Activated CD4-positive, alpha-beta T cell treated with anti-CD3 and anti-CD28 coated beads, Interleukin-2, amount 50 U/mL, for 24 hours (primary cell): ENCODE results near the gene CSN3.
"Not testable (repeated sequence)": the region's sequence is repeated elsewhere in the genome, so short reads cannot be mapped to it uniquely, and the experiment has no call there.

Source experiments
- DNase-seq, 2 donors: peaks; one replicate each; pipeline ENCODE4 v3.0.0-alpha.2; 2020; ENCODE audit warnings: low read depth in 1 of 2, low spot score in 1 of 2

Gene CSN3, protein sequence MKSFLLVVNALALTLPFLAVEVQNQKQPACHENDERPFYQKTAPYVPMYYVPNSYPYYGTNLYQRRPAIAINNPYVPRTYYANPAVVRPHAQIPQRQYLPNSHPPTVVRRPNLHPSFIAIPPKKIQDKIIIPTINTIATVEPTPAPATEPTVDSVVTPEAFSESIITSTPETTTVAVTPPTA

GRCh38 chr4:70242297-70242696 is at the start of gene CSN3:
Gene CSN3 (plus strand): TSS chr4:70242597. CDS start chr4:70244820, 2,223 bp downstream.
- not testable (repeated sequence) for DNase-seq

DNA sequence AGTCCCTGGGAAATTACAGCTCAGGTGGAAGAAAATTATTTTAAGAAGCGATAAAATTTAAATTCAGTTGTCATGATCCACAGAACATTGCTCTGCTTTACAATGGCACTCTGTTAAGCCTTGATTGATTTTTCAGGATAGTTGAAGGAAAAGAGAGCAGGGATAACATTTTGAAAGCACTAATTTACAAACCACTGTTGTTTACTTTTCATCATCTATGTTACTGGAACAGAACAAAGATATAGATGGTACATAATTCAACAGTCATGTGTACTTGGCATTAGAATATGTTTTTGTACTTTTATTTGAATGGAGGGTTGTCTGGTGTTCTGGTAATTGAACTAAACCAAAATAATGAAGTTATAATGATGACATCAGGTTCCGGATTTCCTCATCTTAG is 49.5 kb upstream of the CSN3 start:
- no peak for DNase-seq

- DNase-seq, result no peak
Observed at GRCh38 chr4:70195425-70195824, 47.0 kb upstream of the CSN3 start, which contains the start of gene ODAM. Gene ODAM (plus strand): TSS chr4:70195725. CDS start chr4:70196544, 819 bp downstream.

GRCh38 chr4:70196857-70197256 is 45.5 kb upstream of the CSN3 start:
- DNase-seq, result no peak

DNA sequence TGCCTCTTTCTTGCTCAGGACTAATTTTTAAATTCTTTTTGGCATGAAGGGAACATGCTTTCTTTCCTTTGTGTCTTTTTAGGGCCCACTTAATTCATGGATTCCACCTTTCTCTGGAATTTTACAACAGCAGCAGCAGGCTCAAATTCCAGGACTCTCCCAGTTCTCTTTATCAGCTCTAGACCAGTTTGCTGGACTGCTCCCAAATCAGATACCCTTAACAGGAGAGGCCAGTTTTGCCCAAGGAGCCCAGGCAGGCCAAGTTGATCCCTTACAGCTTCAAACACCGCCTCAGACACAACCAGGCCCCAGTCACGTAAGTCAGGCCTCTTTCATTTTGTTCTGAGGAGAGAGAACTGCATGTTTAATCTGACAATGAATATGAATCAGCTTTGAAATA is 44.6 kb upstream of the CSN3 start:
- DNase-seq, result no peak

GRCh38 chr4:70203601-70204000 is 38.8 kb upstream of the CSN3 start:
- DNase-seq, result no peak

- DNase-seq, result not testable (repeated sequence)
Observed at GRCh38 chr4:70212752-70213151, 29.6 kb upstream of the CSN3 start.

DNA sequence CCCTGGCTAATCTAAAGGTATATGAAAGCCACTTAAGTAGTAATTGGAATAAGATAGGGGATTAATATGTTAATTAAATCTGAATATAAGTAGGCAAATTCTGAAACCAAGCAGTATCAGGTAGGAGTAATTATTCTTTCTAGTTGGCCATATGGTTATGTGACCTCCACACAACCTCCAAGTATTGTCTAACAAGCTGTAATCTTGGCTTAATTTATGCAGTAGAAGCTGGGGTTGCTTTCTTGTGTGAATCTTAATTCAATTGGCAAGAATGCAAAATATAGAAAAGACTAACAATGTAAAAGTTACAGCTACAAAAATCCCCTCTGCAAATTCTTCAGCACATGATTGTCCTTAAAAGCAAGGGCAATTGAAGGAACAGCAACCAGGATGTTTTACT is 26.3 kb upstream of the CSN3 start:
- DNase-seq, result not testable (repeated sequence)

DNA sequence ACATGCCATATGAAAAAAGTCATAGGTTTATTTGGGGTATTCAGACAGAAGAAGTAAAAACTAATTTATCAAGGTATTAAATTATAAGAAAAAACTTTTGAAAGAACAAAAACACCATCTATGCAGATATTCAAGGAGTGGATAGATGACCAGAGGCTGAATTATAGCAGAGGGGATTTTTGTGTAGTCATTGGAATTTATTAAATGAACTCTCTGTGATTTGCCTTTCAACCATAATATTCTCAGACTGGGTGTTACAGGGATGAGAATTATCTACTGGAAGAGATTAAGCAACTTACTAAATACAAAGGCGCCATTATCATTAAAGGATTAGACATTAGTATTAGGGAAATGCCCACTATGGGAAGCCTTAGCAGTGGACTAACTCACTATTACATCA is 25.8 kb upstream of the CSN3 start:
- DNase-seq, result not testable (repeated sequence)

GRCh38 chr4:70221389-70221788 is 21.0 kb upstream of the CSN3 start:
- DNase-seq, result not testable (repeated sequence)

- DNase-seq, result not testable (repeated sequence)
Observed at GRCh38 chr4:70221818-70222217, 20.6 kb upstream of the CSN3 start.

GRCh38 chr4:70225824-70226223 is 16.6 kb upstream of the CSN3 start, which contains the start of gene FDCSP:
Gene FDCSP (plus strand): TSS chr4:70226124. CDS start chr4:70231195, 5,071 bp downstream.
- DNase-seq, result no peak

- no peak for DNase-seq
Observed at GRCh38 chr4:70236125-70236524, 6.3 kb upstream of the CSN3 start.

DNA sequence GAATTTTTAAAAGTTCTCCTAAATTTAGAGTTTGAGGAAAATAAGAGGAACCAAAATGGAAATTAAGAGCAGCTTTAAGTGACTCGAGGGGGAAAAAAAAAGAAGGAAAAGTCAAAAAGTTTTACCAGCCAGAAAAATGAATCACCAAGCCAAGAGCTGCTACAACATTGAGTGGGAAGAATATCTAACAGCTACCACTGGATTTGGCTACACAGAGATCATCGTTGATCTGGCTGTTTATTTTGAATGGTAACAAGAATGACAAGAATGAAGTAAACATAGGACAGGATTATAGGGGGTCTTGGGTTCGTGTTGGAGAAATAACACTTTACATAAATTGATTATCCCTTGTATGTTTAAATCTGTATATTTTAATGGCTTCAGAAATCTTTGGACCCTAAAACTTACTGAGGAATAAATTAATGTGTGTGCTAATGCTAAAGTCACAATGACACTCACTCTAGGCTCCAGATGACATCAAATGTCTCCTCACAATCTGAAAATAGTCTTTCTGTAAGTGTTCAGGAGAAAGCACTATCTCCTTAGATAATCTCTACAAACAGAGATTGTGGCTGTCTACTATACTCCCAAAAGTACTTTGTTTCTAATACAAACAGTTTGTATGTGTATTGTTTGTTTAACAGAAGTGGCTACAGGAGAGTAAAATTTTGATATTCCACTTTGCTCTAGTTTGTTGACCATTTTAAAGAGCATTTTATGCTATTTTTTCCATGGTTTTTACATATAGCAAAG is 3.1 kb upstream of the CSN3 start:
- DNase-seq, result no peak

- DNase-seq, result no peak
Observed at GRCh38 chr4:70239884-70240591, 2.4 kb upstream of the CSN3 start.

DNA sequence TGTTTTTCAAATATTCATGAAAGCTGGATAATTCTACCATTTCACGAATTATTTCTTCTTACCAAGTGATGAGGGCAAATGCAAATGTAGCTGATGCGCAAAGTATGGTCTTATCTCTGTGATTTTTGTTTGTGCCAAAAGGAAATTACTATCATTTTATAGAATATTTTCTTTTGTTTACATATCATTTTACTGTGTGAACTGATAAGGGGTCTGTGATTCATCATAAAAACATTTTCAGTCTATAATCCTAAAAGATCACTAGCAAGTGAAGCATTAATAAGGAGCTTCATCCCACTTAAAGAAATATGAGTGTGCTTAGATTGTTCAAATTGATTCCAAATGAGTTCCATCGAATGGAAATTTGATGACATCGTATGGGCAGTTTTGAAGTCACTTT is 694 bp downstream of the CSN3 start:
- no peak for DNase-seq

- DNase-seq, result no peak
Observed at GRCh38 chr4:70251250-70251944, 9.0 kb downstream of the CSN3 start.

DNA sequence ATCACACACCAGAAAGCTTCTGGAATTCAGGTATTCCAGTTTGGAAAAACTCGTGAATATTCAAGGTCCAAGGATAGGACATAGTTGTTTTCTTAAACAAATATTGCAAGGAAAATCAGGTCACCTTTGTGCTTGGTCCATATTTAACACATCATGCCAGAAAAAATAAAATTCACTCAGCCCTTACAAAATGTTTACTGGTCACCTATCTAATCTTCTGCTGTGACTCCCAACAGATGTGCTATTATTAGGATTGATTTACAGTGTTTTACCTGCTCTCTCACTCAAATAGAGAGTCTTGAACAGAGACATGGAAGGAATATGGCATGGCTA is 9.5 kb downstream of the CSN3 start:
- DNase-seq, result no peak

GRCh38 chr4:70269674-70270073 is 27.3 kb downstream of the CSN3 start:
- DNase-seq, result no peak

- no peak for DNase-seq
Observed at GRCh38 chr4:70277121-70277520, 34.7 kb downstream of the CSN3 start.

DNA sequence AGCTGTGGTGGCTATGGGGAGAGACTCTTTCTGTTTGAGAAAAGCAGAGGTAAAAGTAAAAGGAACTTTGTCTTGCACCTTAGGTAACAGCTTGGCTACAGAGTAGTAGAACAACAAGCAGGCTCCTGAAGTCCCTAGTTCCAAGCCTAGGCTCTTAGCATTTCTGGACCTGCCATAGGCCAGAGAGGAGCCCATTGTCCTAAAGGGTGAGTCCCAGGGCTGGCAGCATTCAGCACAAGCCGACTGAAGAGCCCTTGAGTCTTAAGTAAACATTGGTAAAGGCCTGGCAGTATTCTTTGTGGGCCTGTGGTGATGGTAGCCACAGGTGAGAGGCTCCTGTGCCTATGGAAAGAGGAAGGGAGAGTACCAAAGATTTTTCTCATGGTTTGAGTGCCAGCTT is 38.2 kb downstream of the CSN3 start:
- DNase-seq, result no peak

GRCh38 chr4:70288651-70289050 is 46.3 kb downstream of the CSN3 start:
- DNase-seq, result no peak
